ENCODE data around the gene DUSP22. TPM values are rescaled to one million over a fixed set of nuclear protein-coding genes. Genes with fewer than 3 reads are reported as not detected.

The DUSP22 gene
- total RNA-seq, 1 experiment from 2014 or later: 19.2 TPM

DNA sequence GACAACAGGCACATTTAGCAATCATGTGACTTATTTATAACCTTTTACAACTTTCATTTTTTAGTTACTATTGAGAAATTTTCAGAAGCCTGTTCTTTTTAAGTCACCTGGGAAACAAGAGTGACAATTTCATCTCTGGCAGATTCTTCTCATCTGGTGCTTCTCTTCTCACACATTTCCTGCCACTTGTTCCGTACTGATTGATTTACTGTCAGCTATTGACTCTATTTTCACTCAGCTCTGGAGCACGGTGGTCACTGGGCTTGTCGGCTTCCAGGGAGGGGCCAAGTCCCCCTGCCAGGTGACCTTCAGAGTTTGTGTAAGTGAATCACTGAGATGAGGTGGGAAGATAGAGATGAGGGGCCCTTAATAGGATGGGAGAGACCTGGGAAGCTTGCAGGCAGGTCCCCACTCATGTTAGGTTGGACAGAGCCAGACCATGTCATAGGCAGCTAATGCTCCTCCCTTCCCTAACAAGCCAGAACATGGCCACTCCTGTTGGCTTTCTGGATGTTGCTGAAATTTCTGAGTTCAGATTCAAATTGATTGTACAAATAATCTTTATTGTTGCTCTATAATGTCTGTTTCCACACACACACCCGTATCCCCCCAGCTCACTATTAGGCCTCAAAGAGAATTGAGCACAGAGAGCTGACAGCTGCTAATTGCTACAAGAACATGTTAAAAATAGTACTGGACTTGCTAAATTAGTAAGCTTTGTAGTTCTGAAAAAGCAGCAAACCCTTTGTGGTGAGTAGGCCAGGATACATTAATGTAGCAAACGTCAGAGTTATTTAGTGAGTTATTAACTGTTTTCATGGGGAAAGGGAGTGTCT, 13.3 kb downstream of the DUSP22 start (continued):
- TF ChIP-seq REST (IDR thresholded peaks at IDR 0.05; ENCODE audit: low read depth): no peak
- no peak for TF ChIP-seq CBX3 (IDR thresholded peaks at IDR 0.05; ENCODE audit: low read depth)
- TF ChIP-seq, protein P1, sequence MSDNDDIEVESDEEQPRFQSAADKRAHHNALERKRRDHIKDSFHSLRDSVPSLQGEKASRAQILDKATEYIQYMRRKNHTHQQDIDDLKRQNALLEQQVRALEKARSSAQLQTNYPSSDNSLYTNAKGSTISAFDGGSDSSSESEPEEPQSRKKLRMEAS (IDR thresholded peaks at IDR 0.05): no peak
- TF ChIP-seq JUND (IDR thresholded peaks at IDR 0.05): no peak
- no peak for TF ChIP-seq CEBPB (IDR thresholded peaks at IDR 0.05; ENCODE audit: low read depth)
- TF ChIP-seq ZNF274 (IDR thresholded peaks at IDR 0.05; ENCODE audit: low read depth, low read length): no peak

GRCh38 chr6:306641-307061, 14.4 kb downstream of the DUSP22 start:
- H3K27me3 ChIP-seq (ENCODE audit: insufficient read depth, low read length): no peaks in the 10 kb centered on the region
- H3K4me2 ChIP-seq (ENCODE audit: low read length): no peak overlapping the region
- no peaks in the 10 kb centered on the region for H3K36me3 ChIP-seq (ENCODE audit: control insufficient read depth in 1 of 2, insufficient read depth in 2 of 2, low read length in 2 of 2)
- RAD21 ChIA-PET (ENCODE audit: low non-redundant PET in 1 of 2, low total read pairs in 2 of 2, uncharacterized antibody in 2 of 2, unreplicated experiment in 2 of 2): no interaction called here
- H3K27ac ChIP-seq (ENCODE audit: low read depth, low read length): no peak overlapping the region
- peaks cover 0 to 7% of the 10 kb centered on the region in 2 experiments; a peak in 2 of 4 replicates for H3K9me3 ChIP-seq (ENCODE audit: control insufficient read depth in 1 of 2, insufficient read depth in 1 of 2, low read depth in 1 of 2, low read length in 2 of 2)
- no peak overlapping the region for H3K9ac ChIP-seq (ENCODE audit: low read length)
- POLR2A ChIA-PET: interaction anchor here (0.9 kb wide), 1 partner anchor 36 kb away, joined by 3 read pairs; no protein-coding TSS in a partner anchor
- intact Hi-C loops (cut with micrococcal nuclease): no loop called here
- H3K9me2 ChIP-seq (ENCODE audit: insufficient read depth): no peaks in the 10 kb centered on the region
- TF ChIP-seq EZH2phosphoT487 (IDR thresholded peaks at IDR 0.05; ENCODE audit: borderline replicate concordance): no peak
- TF ChIP-seq TCF7L2 (IDR thresholded peaks at IDR 0.05; ENCODE audit: borderline replicate concordance, extremely low read depth, insufficient read depth, insufficient read length): no peak
- no peak for TF ChIP-seq CTCF (IDR thresholded peaks at IDR 0.05 in 2 of 3, conservative IDR thresholded peaks at IDR 0.05 in 1 of 3; ENCODE audit: borderline replicate concordance in 1 of 3, insufficient read depth in 1 of 3, low read depth in 2 of 3, low read length in 2 of 3)
- TF ChIP-seq JUND (IDR thresholded peaks at IDR 0.05): no peak
- no peak for TF ChIP-seq POLR2AphosphoS5 (IDR thresholded peaks at IDR 0.05; ENCODE audit: low read depth, low read length)
- TF ChIP-seq RAD21 (IDR thresholded peaks at IDR 0.05; ENCODE audit: low read depth): no peak
- TF ChIP-seq FOSL1 (IDR thresholded peaks at IDR 0.05; ENCODE audit: low read depth): no peak
- no peak for TF ChIP-seq ELF1 (IDR thresholded peaks at IDR 0.05; ENCODE audit: borderline replicate concordance, low read depth)
- no peak for TF ChIP-seq REST (IDR thresholded peaks at IDR 0.05; ENCODE audit: low read depth)
- no peak for TF ChIP-seq CBX3 (IDR thresholded peaks at IDR 0.05; ENCODE audit: low read depth)
- TF ChIP-seq SP1 (IDR thresholded peaks at IDR 0.05; ENCODE audit: low read depth): no peak
- H3K4me1 ChIP-seq (ENCODE audit: control insufficient read depth in 1 of 2, insufficient read depth in 2 of 2, low read length in 2 of 2): no peaks in the 10 kb centered on the region
- DNase-seq (ENCODE audit: low read depth, low spot score) (no peak), ATAC-seq (no peak)
- no peak overlapping the region for H2AFZ ChIP-seq (ENCODE audit: low read depth, low read length, poor library complexity, severe bottlenecking)
- CTCF ChIA-PET: no interaction called here
- no peaks in the 10 kb centered on the region for H3K79me2 ChIP-seq (ENCODE audit: insufficient read depth, low read length)
- H3K4me3 ChIP-seq (replicated peaks in 1 of 2; ENCODE audit: low read depth in 1 of 2, low read length in 2 of 2): no peak overlapping the region
- no TSS peak for BruUV-seq (replicated peaks)
- no peaks in the 10 kb centered on the region for H4K20me1 ChIP-seq (ENCODE audit: insufficient read depth)
